Stomach (tissue), 9 donors: ENCODE results near the gene XPC. TPM values are rescaled to one million over a fixed set of nuclear protein-coding genes. Genes with fewer than 3 reads are reported as not detected.

Source experiments
- DNase-seq, 2 donors: peaks; one replicate each; pipeline versions ENCODE4 v3.0.0 to v3.0.0-alpha.2; 2013 to 2019
- H3K27ac ChIP-seq, 5 donors: fragments of 200-600 bp in 4 of 5; sonication (generic) in 4 of 5; one replicate each; pipeline ENCODE4 v1.5.1; 2013 to 2019; ENCODE audit warnings: mild to moderate bottlenecking in 1 of 5, moderate library complexity in 1 of 5
- H3K27me3 ChIP-seq, 3 donors: fragments of 200-600 bp; sonication (generic); one replicate each; pipeline ENCODE4 v1.5.1; 2017 to 2019; ENCODE audit warnings: mixed run types in 1 of 3
- H3K36me3 ChIP-seq, 4 donors: fragments of 200-600 bp; sonication (generic); 1 replicate in 3 of 4; 2 replicates in 1 of 4; pipeline ENCODE4 v1.5.1; 2016 to 2019
- H3K4me1 ChIP-seq, 4 donors: fragments of 200-600 bp; sonication (generic); one replicate each; pipeline ENCODE4 v1.5.1; 2016 to 2019
- H3K4me3 ChIP-seq, 4 donors: fragments of 200-600 bp; sonication (generic) in 3 of 4; one replicate each; pipeline ENCODE4 v1.5.1; 2016 to 2019; ENCODE audit warnings: mild to moderate bottlenecking in 1 of 4
- H3K9me3 ChIP-seq, 4 donors: fragments of 200-600 bp; sonication (generic); one replicate each; pipeline ENCODE4 v1.5.1; 2016 to 2019
- EP300 ChIP-seq: sonication (generic); formaldehyde crosslinking; IDR thresholded peaks from one replicate; pipeline ENCODE4 v1.6.1; 2017; ENCODE audit warnings: antibody characterized with exemption
- POLR2A ChIP-seq, 4 donors: fragments of 450-650 bp; IDR thresholded peaks; one replicate each; pipeline ENCODE4 v1.6.1; 2016; ENCODE audit warnings: antibody characterized with exemption in 4 of 4, control low read depth in 2 of 4, mild to moderate bottlenecking in 1 of 4, moderate library complexity in 1 of 4
- POLR2AphosphoS5 ChIP-seq, 3 donors: sonication (generic); formaldehyde crosslinking; IDR thresholded peaks; one replicate each; pipeline ENCODE4 v1.6.1; 2016; ENCODE audit warnings: antibody characterized with exemption in 3 of 3
- WGBS, 5 donors: extraction: QIAGEN DNeasy Blood & Tissue Kit in 3 of 5; methylation state at CpG; one replicate each; pipeline versions ENCODE4 v1.1.5 to v1.1.7; 2013 to 2018; 5-methylcytosine and 5-hydroxymethylcytosine counted together
- intact Hi-C: fragments of 100-400 bp; cut with DNase I; formaldehyde crosslinking; loops from one replicate; pipeline ENCODE4 v1.15.1; 2023; ENCODE audit warnings: low total_unique reads
- polyA plus RNA-seq, 3 donors: library from polyadenylated mRNA; stranded (reverse); fragments of 200-250 nt; gene quantifications; one replicate each; pipeline ENCODE4 v1.2.3, GENCODE V29; 2013
- total RNA-seq, 5 donors: library from RNA; depleted of rRNA; stranded (reverse); fragments of >200 nt; gene quantifications; one replicate each; pipeline versions ENCODE4 v1.1.0 to v1.2.3, GENCODE V29; 2014 to 2016
- TF ChIP-seq, protein P1 (sequence below), 7 experiments: fragments of 450-650 bp in 4 of 7; fragments of 200-600 bp in 3 of 7; sonication (generic) in 3 of 7; IDR thresholded peaks; one replicate each; pipeline ENCODE4 v1.5.1; 2016 to 2019; ENCODE audit warnings: antibody characterized with exemption in 7 of 7, control low read depth in 2 of 7, mild to moderate bottlenecking in 1 of 7
- donor health status: healthy with polysubstance abuse.
- donor health status: Bipolar disorder and iron deficiency.
- donor health status: healthy.

Gene XPC
- total and polyA plus RNA-seq, 8 donors, result 8.8 to 51.0 (median 36.2) TPM

GRCh38 chr3:14162178-14162577, 16.2 kb downstream of the XPC start:
- WGBS, 5 donors, result 95 to 100% (median 98%) methylated on average over 2 of the region's 2 CpGs
- DNase-seq, result no peak
- TF ChIP-seq, protein P1, sequence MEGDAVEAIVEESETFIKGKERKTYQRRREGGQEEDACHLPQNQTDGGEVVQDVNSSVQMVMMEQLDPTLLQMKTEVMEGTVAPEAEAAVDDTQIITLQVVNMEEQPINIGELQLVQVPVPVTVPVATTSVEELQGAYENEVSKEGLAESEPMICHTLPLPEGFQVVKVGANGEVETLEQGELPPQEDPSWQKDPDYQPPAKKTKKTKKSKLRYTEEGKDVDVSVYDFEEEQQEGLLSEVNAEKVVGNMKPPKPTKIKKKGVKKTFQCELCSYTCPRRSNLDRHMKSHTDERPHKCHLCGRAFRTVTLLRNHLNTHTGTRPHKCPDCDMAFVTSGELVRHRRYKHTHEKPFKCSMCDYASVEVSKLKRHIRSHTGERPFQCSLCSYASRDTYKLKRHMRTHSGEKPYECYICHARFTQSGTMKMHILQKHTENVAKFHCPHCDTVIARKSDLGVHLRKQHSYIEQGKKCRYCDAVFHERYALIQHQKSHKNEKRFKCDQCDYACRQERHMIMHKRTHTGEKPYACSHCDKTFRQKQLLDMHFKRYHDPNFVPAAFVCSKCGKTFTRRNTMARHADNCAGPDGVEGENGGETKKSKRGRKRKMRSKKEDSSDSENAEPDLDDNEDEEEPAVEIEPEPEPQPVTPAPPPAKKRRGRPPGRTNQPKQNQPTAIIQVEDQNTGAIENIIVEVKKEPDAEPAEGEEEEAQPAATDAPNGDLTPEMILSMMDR (IDR thresholded peaks at IDR 0.05), result no peak
- TF ChIP-seq EP300 (no peak), POLR2AphosphoS5 (IDR thresholded peaks at IDR 0.05) (no peak), POLR2A (IDR thresholded peaks at IDR 0.05) (no peak)
- H3K4me1 ChIP-seq, result no peaks in the 10 kb centered on the region
- intact Hi-C loops, result no loop called here
- no peaks in the 10 kb centered on the region for H3K27me3 ChIP-seq
- H3K27ac ChIP-seq, result no peak overlapping the region
- peaks cover 94 to 100% (median 100%) of the 10 kb centered on the region in 4 donors for H3K36me3 ChIP-seq
- peaks cover 0 to 16% (median 10%) of the 10 kb centered on the region in 4 donors for H3K9me3 ChIP-seq
- H3K4me3 ChIP-seq, result no peak overlapping the region

DNA sequence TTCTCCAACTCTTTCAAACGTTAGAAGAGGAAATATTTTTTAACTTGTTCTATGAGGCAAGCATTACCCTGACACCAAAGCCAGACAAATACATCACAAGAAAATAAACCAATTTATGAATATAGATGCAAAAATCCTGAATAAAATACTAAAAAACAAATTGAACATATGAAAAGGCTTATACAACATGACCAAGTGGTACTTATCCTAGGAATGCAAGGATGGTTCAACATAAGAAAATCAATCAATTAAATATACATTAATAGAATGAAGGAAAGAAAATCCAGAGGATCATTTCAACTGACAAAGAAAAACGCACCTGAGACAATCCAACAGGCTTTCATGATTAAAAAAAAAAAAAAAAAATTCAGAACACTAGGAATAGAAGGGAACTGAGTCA, 17.1 kb downstream of the XPC start:
- Histone ChIP-seq H3K4me1 (no peaks in the 10 kb centered on the region), H3K4me3 (no peak overlapping the region), H3K27me3 (no peaks in the 10 kb centered on the region), H3K27ac (no peak overlapping the region), H3K36me3 (peaks cover 87 to 100% (median 100%) of the 10 kb centered on the region in 4 donors), H3K9me3 (peaks cover 0 to 16% (median 10%) of the 10 kb centered on the region in 4 donors)
- WGBS, 5 donors, result 93 to 98% (median 95%) methylated on average over 2 of the region's 2 CpGs
- intact Hi-C loops, result no loop called here
- TF ChIP-seq EP300 (no peak), POLR2A (IDR thresholded peaks at IDR 0.05) (no peak), POLR2AphosphoS5 (IDR thresholded peaks at IDR 0.05) (no peak)
- no peak for DNase-seq

- peaks cover 0 to 16% (median 10%) of the 10 kb centered on the region in 4 donors for H3K9me3 ChIP-seq
- H3K4me3 ChIP-seq, result no peak overlapping the region
- peaks cover 73 to 100% (median 97%) of the 10 kb centered on the region in 4 donors for H3K36me3 ChIP-seq
- no peaks in the 10 kb centered on the region for H3K27me3 ChIP-seq
- intact Hi-C loops, result no loop called here
- H3K4me1 ChIP-seq, result no peaks in the 10 kb centered on the region
- DNase-seq, result no peak
- 94 to 98% (median 97%) methylated on average over 8 of the region's 8 CpGs for WGBS, 5 donors
- H3K27ac ChIP-seq, result no peak overlapping the region
- TF ChIP-seq EP300, result no peak
- no peak for TF ChIP-seq POLR2AphosphoS5 (IDR thresholded peaks at IDR 0.05)
- TF ChIP-seq, protein P1 (IDR thresholded peaks at IDR 0.05), result no peak
- TF ChIP-seq POLR2A (IDR thresholded peaks at IDR 0.05), result no peak
Measured at GRCh38 chr3:14159426-14159825, 19.0 kb downstream of the XPC start.

DNA sequence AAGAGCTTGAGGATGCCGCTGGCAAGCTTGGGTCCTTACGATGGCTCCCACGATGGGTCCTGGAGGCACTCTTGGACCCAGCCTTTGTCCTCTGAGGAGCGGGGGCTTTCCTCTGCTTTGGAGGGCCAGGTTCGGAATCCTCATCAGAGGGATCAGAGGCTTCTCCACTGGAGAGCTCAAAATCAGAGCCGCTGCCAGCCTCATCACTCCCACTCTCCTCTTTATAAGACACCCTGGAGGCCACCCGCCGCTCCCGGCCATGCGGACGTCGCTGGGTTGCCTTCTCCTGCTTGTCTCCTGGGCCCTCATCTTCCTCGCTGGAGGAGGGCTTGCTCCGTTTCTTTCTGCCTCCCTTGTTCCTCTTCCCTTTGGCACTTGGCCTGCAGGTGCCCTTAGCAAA, 20.0 kb downstream of the XPC start:
- no peak overlapping the region for H3K4me3 ChIP-seq
- DNase-seq, result no peak
- H3K9me3 ChIP-seq, result peaks cover 0 to 16% (median 10%) of the 10 kb centered on the region in 4 donors
- no peaks in the 10 kb centered on the region for H3K4me1 ChIP-seq
- no peaks in the 10 kb centered on the region for H3K27me3 ChIP-seq
- H3K36me3 ChIP-seq, result peaks cover 63 to 100% (median 97%) of the 10 kb centered on the region in 4 donors
- H3K27ac ChIP-seq, result no peak overlapping the region
- TF ChIP-seq, protein P1 (IDR thresholded peaks at IDR 0.05), result no peak
- no peak for TF ChIP-seq POLR2A (IDR thresholded peaks at IDR 0.05)
- no peak for TF ChIP-seq POLR2AphosphoS5 (IDR thresholded peaks at IDR 0.05)
- TF ChIP-seq EP300, result no peak
- intact Hi-C loops, result no loop called here
- WGBS, 5 donors, result 94 to 99% (median 96%) methylated on average over 13 to 14 of the region's 14 CpGs

DNA sequence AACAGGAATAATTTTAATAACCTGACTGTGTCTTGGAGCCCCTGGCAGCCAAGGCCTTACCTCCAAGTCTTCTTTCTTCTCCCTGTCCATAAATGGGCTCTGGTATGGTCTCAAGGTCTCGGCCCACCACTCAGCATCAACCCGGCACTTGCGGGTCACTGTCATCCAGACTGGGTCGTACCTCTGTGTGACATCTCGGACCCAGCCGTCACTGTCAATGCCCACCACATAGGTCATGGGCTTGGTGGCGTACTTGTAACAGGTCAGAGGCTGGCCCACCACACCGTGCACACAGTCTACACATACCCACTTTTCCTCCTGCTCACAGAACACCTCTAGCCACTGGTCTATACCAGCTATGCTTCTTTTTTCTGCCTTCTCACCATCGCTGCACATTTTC, 20.4 kb downstream of the XPC start:
- Histone ChIP-seq H3K4me1 (no peaks in the 10 kb centered on the region), H3K36me3 (peaks cover 58 to 100% (median 97%) of the 10 kb centered on the region in 4 donors), H3K27ac (no peak overlapping the region), H3K4me3 (no peak overlapping the region), H3K27me3 (no peaks in the 10 kb centered on the region), H3K9me3 (peaks cover 0 to 16% (median 10%) of the 10 kb centered on the region in 4 donors)
- no peak for DNase-seq
- TF ChIP-seq POLR2A (IDR thresholded peaks at IDR 0.05) (no peak), POLR2AphosphoS5 (IDR thresholded peaks at IDR 0.05) (no peak), EP300 (no peak)
- TF ChIP-seq, protein P1 (IDR thresholded peaks at IDR 0.05), result no peak
- intact Hi-C loops, result no loop called here
- 94 to 98% (median 97%) methylated on average over 9 of the region's 9 CpGs for WGBS, 5 donors
